ENCODE measurements around the gene CACNA1D.

- TF ChIP-seq CTCF (conservative IDR thresholded peaks at IDR 0.05; ENCODE audit: low read depth, low read length) (no peak), EZH2 (IDR thresholded peaks at IDR 0.05; ENCODE audit: borderline replicate concordance, low read depth, low read length, poor library complexity, severe bottlenecking) (peak; percentile 76)
Measured at GRCh38 chr3:53495520-53496391, 1.3 kb downstream of the CACNA1D start.

All from A673 (cell line).